Body of pancreas (tissue), 4 donors: ENCODE measurements around the gene GPHA2.

Experiments
- POLR2A ChIP-seq, 3 donors: fragments of 450-650 bp; IDR thresholded peaks; one replicate each; pipeline ENCODE4 v1.6.1; 2016; ENCODE audit warnings: antibody characterized with exemption in 3 of 3, mild to moderate bottlenecking in 2 of 3
- TF ChIP-seq, protein P1 (sequence below), 7 experiments: fragments of 450-650 bp in 4 of 7; fragments of 200-600 bp in 3 of 7; sonication (generic) in 3 of 7; IDR thresholded peaks; one replicate each; pipeline ENCODE4 v1.5.1; 2016 to 2019; ENCODE audit warnings: antibody characterized with exemption in 7 of 7

DNA sequence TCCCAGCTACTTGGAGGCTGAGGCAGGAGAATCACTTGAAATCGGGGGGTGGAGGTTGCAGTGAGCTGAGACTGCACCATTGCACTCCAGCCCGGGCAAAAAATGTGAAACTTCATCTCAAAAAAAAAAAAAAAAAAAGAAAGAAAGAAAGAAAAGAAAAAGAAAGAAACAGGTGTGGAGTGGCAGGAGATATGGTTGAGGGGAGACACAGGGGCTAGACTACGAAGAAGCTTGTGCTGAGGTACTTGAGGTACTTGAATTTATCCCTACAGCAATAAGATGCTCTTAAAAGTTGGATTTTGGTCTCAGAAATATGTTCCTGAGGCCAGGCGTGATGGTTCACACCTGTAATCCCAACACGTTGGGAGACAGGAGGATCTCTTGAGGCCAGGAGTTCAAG, 38.4 kb upstream of the GPHA2 start:
- no peak for TF ChIP-seq POLR2A (IDR thresholded peaks at IDR 0.05)
- TF ChIP-seq, protein P1, sequence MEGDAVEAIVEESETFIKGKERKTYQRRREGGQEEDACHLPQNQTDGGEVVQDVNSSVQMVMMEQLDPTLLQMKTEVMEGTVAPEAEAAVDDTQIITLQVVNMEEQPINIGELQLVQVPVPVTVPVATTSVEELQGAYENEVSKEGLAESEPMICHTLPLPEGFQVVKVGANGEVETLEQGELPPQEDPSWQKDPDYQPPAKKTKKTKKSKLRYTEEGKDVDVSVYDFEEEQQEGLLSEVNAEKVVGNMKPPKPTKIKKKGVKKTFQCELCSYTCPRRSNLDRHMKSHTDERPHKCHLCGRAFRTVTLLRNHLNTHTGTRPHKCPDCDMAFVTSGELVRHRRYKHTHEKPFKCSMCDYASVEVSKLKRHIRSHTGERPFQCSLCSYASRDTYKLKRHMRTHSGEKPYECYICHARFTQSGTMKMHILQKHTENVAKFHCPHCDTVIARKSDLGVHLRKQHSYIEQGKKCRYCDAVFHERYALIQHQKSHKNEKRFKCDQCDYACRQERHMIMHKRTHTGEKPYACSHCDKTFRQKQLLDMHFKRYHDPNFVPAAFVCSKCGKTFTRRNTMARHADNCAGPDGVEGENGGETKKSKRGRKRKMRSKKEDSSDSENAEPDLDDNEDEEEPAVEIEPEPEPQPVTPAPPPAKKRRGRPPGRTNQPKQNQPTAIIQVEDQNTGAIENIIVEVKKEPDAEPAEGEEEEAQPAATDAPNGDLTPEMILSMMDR (IDR thresholded peaks at IDR 0.05) = no peak
